HG02678 (cell line): ENCODE data around the gene ARPC5L.

Source experiments
- ATAC-seq: cut with Tn5 transposase; IDR thresholded peaks from one replicate; pipeline ENCODE4 v1.9.1; 2021; ENCODE audit warnings: mild to moderate bottlenecking, moderate library complexity; ENCODE audit not compliant: unreplicated experiment

ARPC5L gene

GRCh38 chr9:124860582-124861341 lies 1.2 kb upstream of the ARPC5L start:
- ATAC-seq, result no peak

DNA sequence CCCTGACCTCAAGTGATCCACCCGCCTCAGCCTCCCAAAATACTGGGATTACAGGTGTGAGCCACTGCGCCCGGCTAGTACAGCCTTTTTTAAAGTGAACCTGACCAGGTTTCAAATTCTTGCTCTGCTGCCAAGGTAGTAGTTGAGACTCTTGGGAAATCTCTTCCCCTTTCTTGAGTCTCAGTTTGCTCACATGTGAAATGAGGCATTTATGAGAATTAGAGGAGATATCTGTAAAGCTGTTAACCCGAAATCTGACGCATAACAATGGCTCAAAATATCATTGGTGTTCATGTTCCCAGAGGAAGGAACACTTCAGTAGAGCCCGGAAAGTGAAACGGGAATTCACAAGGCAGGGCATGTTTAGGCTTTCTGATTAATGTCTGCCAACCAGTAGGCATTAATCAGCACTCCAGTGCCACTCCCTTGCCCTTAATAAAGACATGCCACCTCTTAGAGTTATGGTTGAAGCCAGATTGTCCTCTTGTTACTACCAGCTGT lies 1.5 kb downstream of the ARPC5L start:
- no peak for ATAC-seq

DNA sequence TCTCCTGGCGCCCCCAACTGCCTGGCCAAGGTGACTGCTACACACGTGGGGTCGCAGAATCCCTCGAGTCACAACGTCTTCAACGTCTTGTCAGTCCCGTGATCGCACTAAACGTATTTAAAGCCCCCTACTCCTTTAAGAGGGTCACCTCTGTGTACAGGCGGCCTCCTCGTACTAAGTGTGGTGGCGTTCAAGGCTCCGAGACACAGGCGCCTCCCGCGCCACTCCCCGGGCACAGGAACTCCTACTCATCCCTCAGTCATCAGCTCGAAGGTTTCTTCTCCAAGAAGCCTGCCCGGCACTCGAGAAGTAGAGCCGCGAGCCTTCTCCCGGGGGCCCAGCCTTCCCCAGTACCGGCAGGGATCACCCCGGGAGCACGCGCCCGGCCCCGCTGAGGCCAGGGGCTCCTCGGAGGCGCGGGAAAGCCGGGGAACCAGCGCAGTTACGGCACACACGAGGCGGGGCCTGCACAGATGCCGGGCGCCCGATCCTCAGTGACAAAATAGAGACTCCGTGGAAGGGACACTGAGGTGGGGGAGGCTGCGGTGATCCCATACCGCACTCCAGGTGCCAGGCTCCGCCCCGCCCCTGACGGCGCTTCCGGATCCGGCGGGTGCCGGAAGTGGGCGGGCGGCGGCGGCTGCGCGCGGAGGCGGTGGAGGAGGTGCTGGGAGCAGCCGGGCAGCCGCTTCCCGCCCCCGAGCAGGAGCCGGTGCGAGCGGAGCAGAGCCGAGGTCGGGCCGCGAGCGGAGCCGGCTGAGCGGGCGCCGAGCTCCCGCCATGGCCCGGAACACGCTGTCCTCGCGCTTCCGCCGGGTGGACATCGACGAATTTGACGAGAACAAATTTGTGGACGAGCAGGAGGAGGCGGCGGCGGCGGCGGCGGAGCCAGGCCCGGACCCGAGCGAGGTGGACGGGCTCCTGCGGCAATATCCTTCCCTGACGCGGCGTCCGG lies 6.9 kb downstream of the ARPC5L start:
- ATAC-seq, result peak; percentile 72

- ATAC-seq, result peak; percentile 12
These were observed 7.6 kb downstream of the ARPC5L start for GRCh38 chr9:124869466-124869985.

DNA sequence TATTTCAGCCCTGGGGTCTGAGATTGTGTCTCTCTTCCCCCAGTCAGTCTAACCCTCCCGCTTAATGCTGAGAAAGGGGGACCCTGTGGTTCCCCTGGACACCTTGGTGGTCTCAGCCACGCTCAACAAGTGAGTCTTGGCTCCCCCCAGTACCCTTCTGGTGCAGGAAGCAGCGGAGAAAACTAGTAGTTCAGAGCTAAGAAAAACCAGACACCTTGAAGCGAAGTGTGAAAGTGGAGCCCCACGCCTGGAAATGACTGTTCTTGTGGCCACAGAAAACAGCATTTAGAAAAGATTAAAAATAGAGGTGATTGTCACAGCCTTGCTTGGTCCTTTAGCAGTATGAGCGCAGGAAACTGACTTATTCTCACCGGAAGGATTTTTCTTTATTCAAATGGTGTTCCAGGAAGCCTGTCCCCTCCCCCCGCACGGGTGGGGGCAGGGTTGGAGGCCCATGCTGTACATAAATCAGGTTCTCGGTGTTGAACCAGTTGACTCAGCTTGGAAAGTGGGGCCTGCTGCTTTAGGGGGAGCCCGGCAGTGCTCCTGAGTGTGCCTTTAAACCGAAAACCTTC lies 8.1 kb downstream of the ARPC5L start:
- ATAC-seq, result peak; percentile 46

DNA sequence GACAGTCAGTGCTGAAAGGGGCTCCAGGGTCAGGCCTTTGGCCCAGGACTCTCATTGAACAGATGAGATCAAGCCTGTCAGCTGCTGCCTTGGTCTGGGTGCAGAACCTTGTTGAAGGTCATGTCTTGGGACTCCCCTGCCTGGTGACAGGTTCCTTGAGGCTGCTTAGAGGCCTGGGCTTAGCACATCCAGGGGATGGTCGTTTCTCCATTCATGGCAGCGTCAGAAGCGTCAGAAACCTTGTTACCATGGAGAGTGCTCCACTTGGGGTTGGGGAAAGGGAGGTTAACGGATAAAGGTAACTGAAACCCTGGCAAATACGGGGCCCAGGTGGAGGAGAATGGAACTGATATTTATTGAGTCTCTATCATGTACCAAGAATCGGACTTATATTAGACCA lies 8.8 kb downstream of the ARPC5L start:
- no peak for ATAC-seq

DNA sequence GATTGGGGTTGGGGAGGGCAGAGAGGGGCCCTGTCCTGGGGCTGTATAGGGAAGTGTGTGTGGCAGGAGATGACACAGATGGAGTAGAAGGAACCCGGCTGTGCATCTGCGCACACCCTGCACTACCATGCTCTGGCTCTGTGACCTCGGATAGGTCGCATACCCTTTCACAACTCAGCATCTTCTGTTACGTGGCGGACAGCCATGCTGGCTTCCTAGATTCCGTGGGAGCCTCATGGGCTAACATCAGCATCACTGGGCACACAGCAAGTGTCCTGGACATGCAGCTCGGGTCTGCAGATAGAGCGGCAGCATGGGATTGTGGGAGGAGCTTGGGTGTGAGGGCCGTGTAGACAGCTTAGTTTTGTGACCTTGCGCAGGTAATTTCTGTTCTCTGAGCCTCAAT lies 9.2 kb downstream of the ARPC5L start:
- ATAC-seq, result no peak

- ATAC-seq, result no peak
These were observed 11.7 kb downstream of the ARPC5L start for GRCh38 chr9:124873664-124874063.

GRCh38 chr9:124875501-124875900 lies 13.6 kb downstream of the ARPC5L start:
- ATAC-seq, result no peak

DNA sequence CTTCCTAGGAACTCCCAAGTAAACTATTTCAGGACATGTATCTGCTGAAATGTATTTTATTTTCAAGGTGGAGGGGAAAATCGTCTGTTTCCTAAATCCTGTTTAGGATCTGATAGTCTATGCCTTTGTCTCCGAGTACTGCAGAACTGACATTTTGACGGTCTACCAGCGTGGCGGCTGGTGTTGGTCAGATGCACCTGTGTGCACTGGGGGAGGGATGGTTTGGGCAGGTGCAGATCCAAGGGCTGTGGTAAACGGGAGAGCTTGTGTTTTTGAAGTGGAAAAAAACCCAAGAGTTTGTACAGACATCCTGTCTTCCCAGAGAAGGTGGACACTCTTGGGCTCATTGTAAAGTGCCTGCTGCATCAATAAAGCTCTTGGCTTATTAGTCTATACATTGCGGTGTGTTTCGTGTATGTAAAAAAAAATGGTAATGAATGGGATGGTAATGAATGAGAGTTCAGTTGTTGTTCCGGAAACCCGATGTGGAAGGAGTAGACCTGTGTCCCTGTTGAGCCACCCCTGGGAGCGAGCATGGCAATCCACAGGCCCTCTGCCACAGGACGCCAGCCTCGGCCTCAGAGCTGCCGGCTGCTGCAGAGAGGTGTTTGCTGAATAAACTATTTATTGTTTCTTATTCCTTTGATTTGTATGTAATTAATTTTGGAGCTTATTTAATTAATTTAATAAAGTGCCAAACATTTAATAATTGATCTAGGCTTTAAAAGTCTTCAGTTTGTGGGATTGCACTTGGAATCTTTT lies 15.3 kb downstream of the ARPC5L start:
- no peak for ATAC-seq

DNA sequence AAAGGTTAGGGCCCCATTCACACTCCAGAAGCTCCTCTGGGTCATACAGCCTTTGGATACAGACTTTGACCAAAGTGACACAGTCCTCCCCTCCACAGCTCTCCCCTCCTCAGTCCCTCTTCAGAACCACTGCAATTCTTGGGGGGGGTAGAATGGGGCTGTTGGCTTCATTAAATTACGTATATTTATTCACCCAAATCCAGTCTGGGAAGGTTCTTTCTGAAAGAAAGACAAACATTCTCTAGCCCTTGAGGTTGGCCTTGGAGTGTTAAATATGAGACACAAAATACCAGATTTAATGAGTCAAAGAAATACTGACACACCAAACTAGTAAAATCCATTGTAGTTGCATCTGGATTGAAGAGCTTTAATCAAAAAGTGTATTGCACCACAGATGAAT lies 16.1 kb downstream of the ARPC5L start:
- ATAC-seq, result no peak

- ATAC-seq, result no peak
These were observed 16.6 kb downstream of the ARPC5L start for GRCh38 chr9:124878518-124878917.

DNA sequence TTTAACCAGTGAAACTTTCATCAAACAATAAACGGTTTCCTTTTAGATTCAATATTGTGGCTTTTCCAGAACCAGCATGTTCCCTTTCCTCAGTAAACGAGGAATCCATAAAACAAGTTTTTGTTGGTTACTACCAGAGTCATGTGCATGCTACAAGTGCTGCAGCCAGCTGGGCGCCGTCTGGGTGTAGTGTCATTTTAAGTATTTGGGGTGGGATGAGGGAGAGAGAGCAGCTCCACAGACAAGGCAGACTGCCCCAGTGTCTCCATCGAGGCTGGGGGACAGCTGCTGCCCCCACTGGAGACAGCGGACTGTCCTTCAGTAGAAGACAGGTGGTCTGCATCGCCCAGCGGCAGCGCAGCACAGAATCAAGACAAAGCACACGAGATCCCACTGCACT lies 17.3 kb downstream of the ARPC5L start:
- ATAC-seq, result no peak

- ATAC-seq, result no peak
These were observed 18.6 kb downstream of the ARPC5L start for GRCh38 chr9:124880501-124880900.

- no peak for ATAC-seq
These were observed 19.3 kb downstream of the ARPC5L start for GRCh38 chr9:124881138-124881743.

DNA sequence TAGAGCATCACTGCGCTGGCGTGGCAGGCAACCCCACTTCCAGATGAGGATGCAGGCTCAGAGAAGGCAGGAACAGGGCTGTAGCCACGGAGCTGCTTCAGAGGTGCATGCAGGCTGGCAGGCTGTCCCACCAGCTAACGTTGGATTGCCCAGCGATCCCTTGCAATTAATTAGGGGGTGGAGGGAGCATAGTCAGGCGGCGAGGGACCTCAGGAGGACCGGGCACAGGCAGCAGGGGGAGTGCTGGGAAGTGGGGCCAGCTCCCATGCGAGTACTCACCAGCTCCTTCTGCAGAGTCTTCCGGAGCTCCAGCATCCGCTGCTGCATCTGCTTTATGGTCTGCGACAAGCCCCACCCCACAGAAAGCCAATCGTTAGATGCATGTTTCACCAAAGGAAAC lies 20.3 kb downstream of the ARPC5L start:
- ATAC-seq, result no peak

- ATAC-seq, result no peak
These were observed 22.4 kb downstream of the ARPC5L start for GRCh38 chr9:124884376-124884775.

DNA sequence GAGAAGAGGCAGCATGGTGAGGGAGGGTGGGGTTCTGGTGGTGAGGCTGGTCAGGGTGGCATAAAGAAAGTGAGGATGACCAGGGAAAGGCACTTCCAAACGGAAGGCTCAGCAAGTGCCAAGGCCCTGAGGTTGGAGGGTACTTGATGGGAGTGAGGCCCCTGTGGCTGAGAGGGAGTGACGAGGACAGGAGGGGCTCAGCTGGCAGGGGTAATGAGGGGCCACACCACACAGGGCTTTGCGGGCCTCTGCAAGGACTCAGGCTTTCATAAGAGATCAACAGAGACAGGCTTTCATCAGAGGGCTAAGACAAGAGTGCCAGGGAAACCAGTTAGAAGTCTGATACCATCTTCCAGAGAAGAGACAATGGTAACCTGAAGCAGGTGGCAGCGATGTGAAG lies 23.6 kb downstream of the ARPC5L start:
- no peak for ATAC-seq

GRCh38 chr9:124886461-124886860 lies 24.5 kb downstream of the ARPC5L start:
- ATAC-seq, result no peak

- no peak for ATAC-seq
These were observed 25.0 kb downstream of the ARPC5L start for GRCh38 chr9:124886866-124887492.
